Uterus (tissue), 4 donors: ENCODE data around the gene VWF. TPM values are rescaled to one million over a fixed set of nuclear protein-coding genes. Genes with fewer than 3 reads are reported as not detected.

Experiments
- DNase-seq, 2 donors: peaks; one replicate each; pipeline ENCODE4 v3.0.0-alpha.2; 2019 to 2020
- H3K27ac ChIP-seq, 2 donors: fragments of 200-600 bp; sonication (generic); 1 replicate in 1 of 2; 2 replicates in 1 of 2; pipeline ENCODE4 v1.5.1; 2016 to 2018
- H3K27me3 ChIP-seq, 2 donors: fragments of 200-600 bp; sonication (generic); one replicate each; pipeline ENCODE4 v1.5.1; 2018 to 2019; ENCODE audit warnings: control low read depth in 1 of 2
- H3K36me3 ChIP-seq, 2 donors: fragments of 200-600 bp; sonication (generic); one replicate each; pipeline ENCODE4 v1.5.1; 2019; ENCODE audit warnings: control low read depth in 1 of 2
- H3K4me1 ChIP-seq, 2 donors: fragments of 200-600 bp; sonication (generic); one replicate each; pipeline ENCODE4 v1.5.1; 2018 to 2019; ENCODE audit warnings: control low read depth in 1 of 2
- H3K4me3 ChIP-seq, 2 donors: fragments of 200-600 bp; sonication (generic); 1 replicate in 1 of 2; 2 replicates in 1 of 2; pipeline ENCODE4 v1.5.1; 2018 to 2019; ENCODE audit warnings: mild to moderate bottlenecking in 1 of 2
- H3K9me3 ChIP-seq, 2 donors: fragments of 200-600 bp; sonication (generic); one replicate each; pipeline ENCODE4 v1.5.1; 2019; ENCODE audit warnings: control low read depth in 1 of 2
- POLR2A ChIP-seq, 2 donors: fragments of 450-650 bp; IDR thresholded peaks; one replicate each; pipeline ENCODE4 v1.6.1; 2016; ENCODE audit warnings: antibody characterized with exemption in 2 of 2, mild to moderate bottlenecking in 1 of 2, moderate library complexity in 1 of 2
- intact Hi-C: fragments of 100-400 bp; cut with DNase I; formaldehyde crosslinking; loops from one replicate; pipeline ENCODE4 v1.15.1; 2023; ENCODE audit warnings: low total_unique reads
- total RNA-seq, 4 donors: library from RNA; depleted of rRNA in 3 of 4; stranded (reverse); fragments of >200 nt in 3 of 4; gene quantifications; one replicate each; pipeline versions ENCODE4 v1.1.0 to v1.2.4, GENCODE V29; 2014 to 2023
- TF ChIP-seq, protein P1 (sequence below), 4 experiments: fragments of 200-600 bp in 2 of 4; fragments of 450-650 bp in 2 of 4; sonication (generic) in 2 of 4; IDR thresholded peaks; one replicate each; pipeline ENCODE4 v1.5.1; 2016 to 2019; ENCODE audit warnings: antibody characterized with exemption in 4 of 4, mild to moderate bottlenecking in 2 of 4, moderate library complexity in 1 of 4
- donor health status: DM: yes; HTN: yes; CAD: no.

Gene VWF
- total RNA-seq, 4 donors from 2014 or later: 122 to 949 (median 380) TPM

DNA sequence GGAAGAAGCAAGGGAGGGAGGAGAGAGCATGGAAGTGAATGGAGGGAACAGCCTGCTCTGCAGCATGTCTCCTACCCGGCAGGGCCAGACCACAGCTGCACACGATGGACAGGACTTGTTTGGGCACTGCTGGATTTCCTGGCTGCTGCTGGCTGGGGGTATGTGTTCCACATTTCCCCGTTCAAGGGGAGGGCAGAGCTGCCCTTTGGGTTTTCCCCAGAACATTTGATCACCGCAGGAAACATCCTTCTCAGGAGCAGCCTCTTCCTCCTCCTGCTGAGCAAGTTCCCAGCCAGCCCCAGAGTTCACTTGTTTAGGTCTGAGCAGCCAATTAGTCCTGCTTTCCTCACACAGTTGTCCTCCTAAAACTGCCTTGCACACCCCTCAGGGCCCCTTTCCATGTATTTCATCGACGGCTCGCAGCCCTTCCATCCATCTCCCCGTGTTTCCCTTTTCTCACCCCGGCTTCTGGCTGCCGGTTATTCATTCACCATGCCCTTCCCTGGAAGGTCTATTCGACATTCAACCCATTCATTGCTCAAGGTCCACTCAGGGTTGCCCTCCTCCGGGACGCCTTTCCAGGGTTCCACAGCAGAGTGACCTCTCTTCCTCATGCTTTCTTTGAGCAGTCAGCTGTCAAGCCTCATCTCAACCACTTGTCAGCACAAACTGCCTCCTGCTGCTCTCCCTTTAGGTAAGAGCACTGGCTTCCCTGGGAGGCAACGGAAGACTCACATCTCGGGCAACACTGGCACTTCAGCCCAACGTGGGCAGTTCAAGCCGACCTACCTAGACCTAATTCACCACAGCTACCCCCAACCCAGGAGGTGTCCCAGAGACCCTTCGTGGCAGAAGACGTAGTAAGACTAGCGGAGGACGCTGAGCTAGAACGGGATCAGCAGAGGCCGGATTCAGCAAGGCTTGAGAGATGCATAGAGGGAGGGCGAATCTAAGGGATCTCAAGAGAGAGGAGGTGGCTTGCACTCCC, 159.3 kb downstream of the VWF start:
- no peaks in the 10 kb centered on the region for H3K36me3 ChIP-seq
- no peak for DNase-seq
- TF ChIP-seq, protein P1, sequence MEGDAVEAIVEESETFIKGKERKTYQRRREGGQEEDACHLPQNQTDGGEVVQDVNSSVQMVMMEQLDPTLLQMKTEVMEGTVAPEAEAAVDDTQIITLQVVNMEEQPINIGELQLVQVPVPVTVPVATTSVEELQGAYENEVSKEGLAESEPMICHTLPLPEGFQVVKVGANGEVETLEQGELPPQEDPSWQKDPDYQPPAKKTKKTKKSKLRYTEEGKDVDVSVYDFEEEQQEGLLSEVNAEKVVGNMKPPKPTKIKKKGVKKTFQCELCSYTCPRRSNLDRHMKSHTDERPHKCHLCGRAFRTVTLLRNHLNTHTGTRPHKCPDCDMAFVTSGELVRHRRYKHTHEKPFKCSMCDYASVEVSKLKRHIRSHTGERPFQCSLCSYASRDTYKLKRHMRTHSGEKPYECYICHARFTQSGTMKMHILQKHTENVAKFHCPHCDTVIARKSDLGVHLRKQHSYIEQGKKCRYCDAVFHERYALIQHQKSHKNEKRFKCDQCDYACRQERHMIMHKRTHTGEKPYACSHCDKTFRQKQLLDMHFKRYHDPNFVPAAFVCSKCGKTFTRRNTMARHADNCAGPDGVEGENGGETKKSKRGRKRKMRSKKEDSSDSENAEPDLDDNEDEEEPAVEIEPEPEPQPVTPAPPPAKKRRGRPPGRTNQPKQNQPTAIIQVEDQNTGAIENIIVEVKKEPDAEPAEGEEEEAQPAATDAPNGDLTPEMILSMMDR (IDR thresholded peaks at IDR 0.05): no peak
- no peak for TF ChIP-seq POLR2A (IDR thresholded peaks at IDR 0.05)
- H3K4me3 ChIP-seq: no peak overlapping the region
- H3K27me3 ChIP-seq: no peaks in the 10 kb centered on the region
- no peaks in the 10 kb centered on the region for H3K9me3 ChIP-seq
- no peaks in the 10 kb centered on the region for H3K4me1 ChIP-seq
- H3K27ac ChIP-seq: no peak overlapping the region
- intact Hi-C loops: no loop called here

DNA sequence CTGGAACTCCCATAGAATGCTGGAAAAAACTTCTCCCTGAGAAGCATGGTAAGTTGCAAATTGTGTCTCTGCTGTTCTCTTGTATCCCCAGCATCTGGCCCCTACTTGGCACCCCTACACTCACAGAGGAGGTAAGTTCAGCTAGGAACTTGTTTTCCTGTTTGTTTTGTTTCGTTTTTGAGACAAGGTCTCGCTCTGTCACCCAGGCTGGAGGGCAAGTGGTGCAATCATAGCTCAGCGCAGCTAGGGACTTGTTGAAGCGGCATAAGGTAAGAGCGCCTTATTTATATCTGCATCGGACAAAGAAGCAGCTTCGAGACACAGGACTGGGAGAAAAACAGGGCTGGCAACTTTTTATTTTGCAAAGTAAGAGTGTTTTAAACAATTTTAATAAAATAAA, 161.0 kb downstream of the VWF start:
- Histone ChIP-seq H3K4me3 (no peak overlapping the region), H3K4me1 (no peaks in the 10 kb centered on the region), H3K9me3 (no peaks in the 10 kb centered on the region), H3K27me3 (no peaks in the 10 kb centered on the region), H3K27ac (no peak overlapping the region), H3K36me3 (no peaks in the 10 kb centered on the region)
- TF ChIP-seq, protein P1 (IDR thresholded peaks at IDR 0.05): no peak
- no peak for TF ChIP-seq POLR2A (IDR thresholded peaks at IDR 0.05)
- no peak for DNase-seq
- intact Hi-C loops: no loop called here

- Histone ChIP-seq H3K4me1 (no peaks in the 10 kb centered on the region), H3K9me3 (no peaks in the 10 kb centered on the region), H3K27me3 (no peaks in the 10 kb centered on the region), H3K36me3 (no peaks in the 10 kb centered on the region), H3K27ac (no peak overlapping the region), H3K4me3 (no peak overlapping the region)
- no peak for DNase-seq
- TF ChIP-seq, protein P1 (IDR thresholded peaks at IDR 0.05): no peak
- no peak for TF ChIP-seq POLR2A (IDR thresholded peaks at IDR 0.05)
- intact Hi-C loops: no loop called here
Observed at GRCh38 chr12:5960783-5961182, 163.7 kb downstream of the VWF start.

GRCh38 chr12:5956987-5957386, 167.5 kb downstream of the VWF start:
- H3K27ac ChIP-seq: no peak overlapping the region
- no peaks in the 10 kb centered on the region for H3K36me3 ChIP-seq
- intact Hi-C loops: no loop called here
- no peaks in the 10 kb centered on the region for H3K9me3 ChIP-seq
- no peak overlapping the region for H3K4me3 ChIP-seq
- no peaks in the 10 kb centered on the region for H3K4me1 ChIP-seq
- no peak for DNase-seq
- TF ChIP-seq, protein P1 (IDR thresholded peaks at IDR 0.05): no peak
- TF ChIP-seq POLR2A (IDR thresholded peaks at IDR 0.05): no peak
- no peaks in the 10 kb centered on the region for H3K27me3 ChIP-seq

GRCh38 chr12:5954661-5955060, 169.8 kb downstream of the VWF start:
- Histone ChIP-seq H3K4me3 (no peak overlapping the region), H3K36me3 (no peaks in the 10 kb centered on the region), H3K9me3 (no peaks in the 10 kb centered on the region), H3K27me3 (no peaks in the 10 kb centered on the region), H3K4me1 (no peaks in the 10 kb centered on the region), H3K27ac (no peak overlapping the region)
- intact Hi-C loops: no loop called here
- no peak for DNase-seq
- no peak for TF ChIP-seq POLR2A (IDR thresholded peaks at IDR 0.05)
- TF ChIP-seq, protein P1 (IDR thresholded peaks at IDR 0.05): no peak
